Mesothelial cell of epicardium (in vitro differentiated cells): ENCODE measurements around the gene R3HDM1. TPM values are rescaled to one million over a fixed set of nuclear protein-coding genes. Genes with fewer than 3 reads are reported as not detected.

Experiments
- DNase-seq, 2 experiments: peaks; one replicate each; pipeline ENCODE4 v3.0.0; 2021; ENCODE audit warnings: low spot score in 2 of 2; ENCODE audit not compliant: unreplicated experiment in 2 of 2
- H3K27ac Mint-ChIP-seq: 2 replicates; pipeline ENCODE4 v1.8.0; 2021; ENCODE audit warnings: mixed read lengths
- H3K27me3 Mint-ChIP-seq: 2 replicates; pipeline ENCODE4 v1.8.0; 2021; ENCODE audit warnings: low read depth, mixed read lengths
- H3K36me3 Mint-ChIP-seq: 2 replicates; pipeline ENCODE4 v1.8.0; 2021; ENCODE audit warnings: mixed read lengths
- H3K4me1 Mint-ChIP-seq: 2 replicates; pipeline ENCODE4 v1.8.0; 2021; ENCODE audit warnings: mixed read lengths
- H3K4me3 Mint-ChIP-seq: 2 replicates; pipeline ENCODE4 v1.8.0; 2021; ENCODE audit warnings: mild to moderate bottlenecking, moderate library complexity, mixed read lengths
- H3K9me3 Mint-ChIP-seq: 2 replicates; pipeline ENCODE4 v1.8.0; 2021; ENCODE audit warnings: mixed read lengths
- total RNA-seq: library from RNA; stranded (reverse); gene quantifications from 3 replicates; pipeline ENCODE4 v1.2.1, GENCODE V29; 2021
- TF ChIP-seq, protein P1 (sequence below): fragments of 200-600 bp; sonication (generic); IDR thresholded peaks from one replicate; pipeline ENCODE4 v1.5.0; 2021; ENCODE audit warnings: antibody characterized with exemption; ENCODE audit not compliant: unreplicated experiment

The R3HDM1 gene
- total RNA-seq, 1 donor from 2014 or later = 41.7 TPM

GRCh38 chr2:135590619-135591260 lies 59.5 kb downstream of the R3HDM1 start:
- Mint-ChIP-seq H3K4me3 (no peak overlapping the region), H3K4me1 (no peaks in the 10 kb centered on the region), H3K36me3 (peaks cover 15% of the 10 kb centered on the region), H3K27ac (no peak overlapping the region), H3K9me3 (peaks cover 14% of the 10 kb centered on the region), H3K27me3 (no peaks in the 10 kb centered on the region)
- TF ChIP-seq, protein P1, sequence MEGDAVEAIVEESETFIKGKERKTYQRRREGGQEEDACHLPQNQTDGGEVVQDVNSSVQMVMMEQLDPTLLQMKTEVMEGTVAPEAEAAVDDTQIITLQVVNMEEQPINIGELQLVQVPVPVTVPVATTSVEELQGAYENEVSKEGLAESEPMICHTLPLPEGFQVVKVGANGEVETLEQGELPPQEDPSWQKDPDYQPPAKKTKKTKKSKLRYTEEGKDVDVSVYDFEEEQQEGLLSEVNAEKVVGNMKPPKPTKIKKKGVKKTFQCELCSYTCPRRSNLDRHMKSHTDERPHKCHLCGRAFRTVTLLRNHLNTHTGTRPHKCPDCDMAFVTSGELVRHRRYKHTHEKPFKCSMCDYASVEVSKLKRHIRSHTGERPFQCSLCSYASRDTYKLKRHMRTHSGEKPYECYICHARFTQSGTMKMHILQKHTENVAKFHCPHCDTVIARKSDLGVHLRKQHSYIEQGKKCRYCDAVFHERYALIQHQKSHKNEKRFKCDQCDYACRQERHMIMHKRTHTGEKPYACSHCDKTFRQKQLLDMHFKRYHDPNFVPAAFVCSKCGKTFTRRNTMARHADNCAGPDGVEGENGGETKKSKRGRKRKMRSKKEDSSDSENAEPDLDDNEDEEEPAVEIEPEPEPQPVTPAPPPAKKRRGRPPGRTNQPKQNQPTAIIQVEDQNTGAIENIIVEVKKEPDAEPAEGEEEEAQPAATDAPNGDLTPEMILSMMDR = no peak
- no peak for DNase-seq

GRCh38 chr2:135600915-135601314 lies 69.6 kb downstream of the R3HDM1 start:
- no peak overlapping the region for H3K4me3 Mint-ChIP-seq
- peaks cover 17% of the 10 kb centered on the region for H3K36me3 Mint-ChIP-seq
- no peak overlapping the region for H3K27ac Mint-ChIP-seq
- no peaks in the 10 kb centered on the region for H3K9me3 Mint-ChIP-seq
- no peaks in the 10 kb centered on the region for H3K27me3 Mint-ChIP-seq
- TF ChIP-seq, protein P1 = no peak
- no peak for DNase-seq
- H3K4me1 Mint-ChIP-seq = peaks cover 3% of the 10 kb centered on the region

DNA sequence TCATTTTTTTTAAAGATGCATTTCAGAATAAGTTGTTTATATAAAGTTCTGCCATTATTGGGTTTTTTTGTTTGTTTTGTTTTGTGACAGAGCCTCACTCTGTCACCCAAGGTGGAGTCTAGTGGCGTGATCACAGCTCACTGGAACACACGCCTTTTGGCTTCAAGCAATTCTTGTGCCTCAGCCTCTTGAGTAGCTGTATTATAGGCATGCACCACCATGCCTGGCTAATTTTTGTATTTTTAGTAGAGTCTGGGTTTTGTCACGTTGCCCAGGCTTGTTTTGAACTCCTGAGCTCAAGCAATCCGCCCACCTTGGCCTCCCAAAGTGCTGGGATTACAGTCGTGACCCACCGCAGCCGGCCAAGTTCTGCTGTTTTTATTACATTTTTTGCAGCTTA lies 72.3 kb downstream of the R3HDM1 start:
- no peaks in the 10 kb centered on the region for H3K27me3 Mint-ChIP-seq
- no peaks in the 10 kb centered on the region for H3K9me3 Mint-ChIP-seq
- TF ChIP-seq, protein P1 = no peak
- H3K36me3 Mint-ChIP-seq = peaks cover 24% of the 10 kb centered on the region
- no peak for DNase-seq
- H3K4me1 Mint-ChIP-seq = peaks cover 3% of the 10 kb centered on the region
- no peak overlapping the region for H3K4me3 Mint-ChIP-seq
- no peak overlapping the region for H3K27ac Mint-ChIP-seq

DNA sequence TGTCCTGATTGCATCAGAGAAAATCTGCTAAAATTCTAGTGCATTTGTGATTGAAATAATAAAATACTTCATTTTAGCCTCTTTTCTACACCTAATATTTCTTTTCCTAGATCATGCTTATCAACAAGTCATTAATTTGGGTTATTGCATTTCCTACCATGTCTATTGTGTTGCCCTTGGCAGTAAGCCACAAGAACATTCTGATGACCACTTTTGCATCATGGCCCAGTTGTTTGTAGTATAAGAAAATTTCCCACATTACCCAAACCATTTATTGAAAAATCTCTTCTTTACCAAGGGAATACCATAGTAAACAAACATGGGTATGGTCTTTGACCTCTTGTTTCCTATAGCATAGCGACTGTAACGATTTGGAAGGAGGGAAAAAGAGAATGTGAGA lies 76.3 kb downstream of the R3HDM1 start:
- peaks cover 3% of the 10 kb centered on the region for H3K4me1 Mint-ChIP-seq
- DNase-seq = no peak

DNA sequence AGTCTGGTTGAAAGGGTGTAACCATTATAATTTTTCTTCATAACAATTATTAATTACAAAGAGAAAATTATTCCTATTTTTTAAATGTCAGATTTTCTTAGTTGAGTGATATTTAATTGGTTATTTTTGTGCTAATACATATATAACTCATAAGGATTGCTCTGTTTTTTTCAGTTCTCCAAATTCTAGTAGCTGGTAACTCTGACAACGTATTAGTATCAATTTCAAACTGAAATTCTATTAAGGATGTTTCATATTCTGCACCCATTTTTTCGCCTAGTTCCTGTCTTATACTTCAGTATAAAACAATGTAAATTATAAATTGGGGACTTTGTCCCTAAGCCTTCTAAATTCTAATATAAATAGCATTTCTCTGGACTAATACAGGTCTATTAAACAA lies 81.0 kb downstream of the R3HDM1 start:
- TF ChIP-seq, protein P1 = no peak
- Mint-ChIP-seq H3K4me1 (no peaks in the 10 kb centered on the region), H3K36me3 (peaks cover 3% of the 10 kb centered on the region), H3K27me3 (no peaks in the 10 kb centered on the region), H3K27ac (no peak overlapping the region), H3K4me3 (no peak overlapping the region), H3K9me3 (no peaks in the 10 kb centered on the region)
- DNase-seq = no peak

More for the DNA sequence above, 76.3 kb downstream of the R3HDM1 start:
- Mint-ChIP-seq H3K36me3 (peaks cover 24% of the 10 kb centered on the region), H3K27me3 (no peaks in the 10 kb centered on the region), H3K9me3 (no peaks in the 10 kb centered on the region), H3K4me3 (no peak overlapping the region), H3K27ac (no peak overlapping the region)
- TF ChIP-seq, protein P1 = no peak
